ENCODE results near the gene KRT82.
"Not testable (repeated sequence)": the region's sequence is repeated elsewhere in the genome, so short reads cannot be mapped to it uniquely, and the experiment has no call there.

KRT82 gene

DNA sequence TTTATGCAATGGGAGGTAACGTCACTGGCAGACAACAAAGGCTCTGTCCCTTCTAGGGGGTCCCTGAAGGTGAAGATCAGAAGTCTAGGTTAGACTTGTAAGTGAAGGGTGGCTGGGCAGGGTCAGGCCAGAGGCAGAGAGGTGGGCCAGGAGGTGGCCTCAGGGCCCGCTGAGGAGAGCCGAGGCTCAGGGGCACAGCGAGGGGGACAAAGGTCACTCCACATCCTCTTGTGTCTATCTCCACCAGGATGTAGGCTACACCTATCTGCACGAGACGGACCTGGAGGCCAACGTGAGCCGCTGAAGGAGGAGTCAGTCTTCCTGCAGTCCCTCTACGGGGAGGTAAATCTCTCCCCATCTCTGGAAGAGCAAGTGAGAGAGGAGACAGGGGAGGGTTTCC lies 59.1 kb downstream of the KRT82 start:
- Mint-ChIP-seq H3K4me3 (no peak overlapping the region), H3K4me1 (ENCODE audit: low read depth) (peaks cover 3% of the 10 kb centered on the region), H3K27ac (no peak overlapping the region), H3K27me3 (ENCODE audit: low read depth) (peaks cover 17% of the 10 kb centered on the region), H3K36me3 (ENCODE audit: low read depth) (no peaks in the 10 kb centered on the region), H3K9me3 (no peaks in the 10 kb centered on the region)

DNA sequence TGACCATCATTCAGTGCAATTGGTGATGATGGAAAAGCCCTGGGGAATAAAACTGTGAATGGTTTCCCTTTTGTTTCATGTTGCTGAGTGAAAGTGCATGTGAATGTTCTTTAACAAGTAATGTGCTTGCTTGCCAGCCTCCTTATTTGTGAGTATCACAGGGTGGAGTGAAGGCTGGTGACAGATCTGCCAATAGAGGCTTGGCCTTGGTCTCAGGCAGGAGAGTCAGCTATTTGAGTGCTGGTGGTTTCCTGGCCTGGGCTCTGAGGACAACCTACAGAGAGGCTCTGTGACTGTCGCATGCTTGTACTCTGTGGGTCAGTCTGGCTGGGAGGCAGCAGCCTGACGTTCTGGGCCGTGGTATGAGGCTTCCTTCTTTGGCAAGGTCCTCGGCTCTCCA lies 59.5 kb downstream of the KRT82 start:
- Mint-ChIP-seq H3K36me3 (ENCODE audit: low read depth) (no peaks in the 10 kb centered on the region), H3K9me3 (no peaks in the 10 kb centered on the region), H3K4me1 (ENCODE audit: low read depth) (peaks cover under 1% of the 10 kb centered on the region), H3K27me3 (ENCODE audit: low read depth) (peaks cover 15% of the 10 kb centered on the region), H3K27ac (no peak overlapping the region), H3K4me3 (no peak overlapping the region)

DNA sequence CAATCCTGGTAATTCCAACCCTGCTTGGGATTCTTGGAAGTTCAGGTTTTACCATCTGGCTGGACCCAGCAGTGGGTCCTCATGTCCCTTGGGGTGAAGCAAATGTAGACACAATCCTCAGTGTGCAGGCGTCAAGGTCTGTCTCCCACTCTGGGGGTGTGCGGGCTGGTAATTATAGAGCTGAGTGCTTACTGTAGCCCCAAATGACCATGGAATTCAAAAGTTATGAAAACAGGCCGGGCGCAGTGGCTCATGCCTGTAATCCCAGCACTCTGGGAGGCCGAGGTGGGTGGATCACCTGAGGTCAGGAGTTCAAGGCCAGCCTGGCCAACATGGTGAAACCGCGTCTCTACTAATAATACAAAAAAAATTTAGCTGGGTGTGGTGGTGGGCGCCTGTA lies 61.1 kb downstream of the KRT82 start:
- not testable (repeated sequence) for H3K9me3 Mint-ChIP-seq; H3K4me1 Mint-ChIP-seq (ENCODE audit: low read depth); H3K36me3 Mint-ChIP-seq (ENCODE audit: low read depth); H3K4me3 Mint-ChIP-seq; H3K27ac Mint-ChIP-seq
- H3K27me3 Mint-ChIP-seq (ENCODE audit: low read depth): peaks cover 14% of the 10 kb centered on the region

DNA sequence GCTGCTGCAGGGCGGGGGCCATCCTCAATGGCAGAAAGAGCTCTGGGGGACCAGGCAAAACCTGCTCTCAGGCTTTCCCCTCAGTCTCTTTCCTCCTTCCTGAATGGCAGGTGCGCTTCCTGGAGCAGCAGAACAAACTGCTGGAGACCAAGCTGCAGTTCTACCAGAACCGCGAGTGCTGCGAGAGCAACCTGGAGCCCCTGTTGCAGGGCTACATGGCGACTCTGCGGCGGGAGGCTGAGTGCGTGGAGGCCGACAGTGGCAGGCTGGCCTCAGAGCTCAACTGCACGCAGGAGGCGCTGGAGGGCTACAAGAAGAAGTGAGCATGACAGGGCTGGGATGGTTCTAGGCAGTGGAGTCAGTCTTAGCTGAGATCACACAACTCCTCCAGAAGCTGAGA lies 62.0 kb downstream of the KRT82 start:
- Mint-ChIP-seq H3K36me3 (ENCODE audit: low read depth) (no peaks in the 10 kb centered on the region), H3K4me3 (no peak overlapping the region), H3K9me3 (no peaks in the 10 kb centered on the region), H3K4me1 (ENCODE audit: low read depth) (no peaks in the 10 kb centered on the region), H3K27ac (no peak overlapping the region), H3K27me3 (ENCODE audit: low read depth) (peaks cover 10% of the 10 kb centered on the region)
